Measurements from ENCODE around the gene MOCOS. TPM values are rescaled to one million over a fixed set of nuclear protein-coding genes. Genes with fewer than 3 reads are reported as not detected.

The MOCOS gene
- polyA plus RNA-seq, 1 donor (not counting 4 experiments of a cell fraction or from before 2014, with no cell fraction given): 2.8 TPM

- Histone ChIP-seq H3K4me2 (ENCODE audit: control insufficient read depth, extremely low read depth, insufficient read depth, low read depth, low read length) (no peak overlapping the region), H2AFZ (ENCODE audit: control insufficient read depth, low read length) (no peak overlapping the region), H3K27ac (ENCODE audit: control insufficient read depth, insufficient read depth, low read length) (no peak overlapping the region), H3K79me2 (ENCODE audit: control insufficient read depth, insufficient read depth, low read length) (no peaks in the 10 kb centered on the region), H3K9me1 (ENCODE audit: control insufficient read depth, extremely low read depth, insufficient read depth, low read length) (no peaks in the 10 kb centered on the region), H3K9ac (ENCODE audit: control insufficient read depth, extremely low read depth, insufficient read depth, low read length) (no peak overlapping the region), H3K27me3 (ENCODE audit: control insufficient read depth, extremely low read depth, insufficient read depth, low read length) (no peaks in the 10 kb centered on the region), H4K20me1 (ENCODE audit: control insufficient read depth, extremely low read depth, insufficient read depth, low read length) (no peaks in the 10 kb centered on the region), H3K9me3 (ENCODE audit: control insufficient read depth, low read depth, low read length) (no peaks in the 10 kb centered on the region), H3K4me1 (ENCODE audit: control insufficient read depth, extremely low read depth, insufficient read depth, low read length) (no peaks in the 10 kb centered on the region), H3K4me3 (ENCODE audit: control insufficient read depth in 2 of 3, extremely low read depth in 1 of 3, insufficient read depth in 2 of 3, low read depth in 1 of 3, low read length in 3 of 3) (no peak overlapping the region), H3K36me3 (ENCODE audit: control insufficient read depth in 2 of 2, extremely low read depth in 1 of 2, insufficient read depth in 2 of 2, low read length in 2 of 2) (peaks cover 16 to 29% of the 10 kb centered on the region in 2 experiments)
- TF ChIP-seq CTCF (optimal IDR thresholded peaks at IDR 0.05 in 1 of 3, IDR thresholded peaks at IDR 0.05 in 1 of 3, conservative IDR thresholded peaks at IDR 0.05 in 1 of 3; ENCODE audit: extremely low read depth in 1 of 3, insufficient read depth in 2 of 3, low read length in 3 of 3) (no peak), EZH2 (IDR thresholded peaks at IDR 0.05; ENCODE audit: low read length) (no peak)
- no peak for FAIRE-seq
- DNase-seq (ENCODE audit: low read depth, low spot score): no peak
- dilution Hi-C loops (cut with MboI; ENCODE audit: extremely low pct_ligation_motif_present, low sequenced_read_pairs): no loop called here
Observed at GRCh38 chr18:36143391-36143790, 43.9 kb upstream of the MOCOS start.

- FAIRE-seq (no peak), DNase-seq (ENCODE audit: low read depth, low spot score) (no peak)
- Histone ChIP-seq H3K4me2 (ENCODE audit: control insufficient read depth, extremely low read depth, insufficient read depth, low read depth, low read length) (no peak overlapping the region), H3K4me3 (ENCODE audit: control insufficient read depth in 2 of 3, extremely low read depth in 1 of 3, insufficient read depth in 2 of 3, low read depth in 1 of 3, low read length in 3 of 3) (no peak overlapping the region), H3K27me3 (ENCODE audit: control insufficient read depth, extremely low read depth, insufficient read depth, low read length) (no peaks in the 10 kb centered on the region), H2AFZ (ENCODE audit: control insufficient read depth, low read length) (no peak overlapping the region), H3K9me3 (ENCODE audit: control insufficient read depth, low read depth, low read length) (no peaks in the 10 kb centered on the region), H3K9me1 (ENCODE audit: control insufficient read depth, extremely low read depth, insufficient read depth, low read length) (no peaks in the 10 kb centered on the region), H3K36me3 (ENCODE audit: control insufficient read depth in 2 of 2, extremely low read depth in 1 of 2, insufficient read depth in 2 of 2, low read length in 2 of 2) (peaks cover 30% of the 10 kb centered on the region in 2 experiments), H3K9ac (ENCODE audit: control insufficient read depth, extremely low read depth, insufficient read depth, low read length) (no peak overlapping the region), H3K79me2 (ENCODE audit: control insufficient read depth, insufficient read depth, low read length) (no peaks in the 10 kb centered on the region), H3K4me1 (ENCODE audit: control insufficient read depth, extremely low read depth, insufficient read depth, low read length) (no peaks in the 10 kb centered on the region), H3K27ac (ENCODE audit: control insufficient read depth, insufficient read depth, low read length) (no peak overlapping the region), H4K20me1 (ENCODE audit: control insufficient read depth, extremely low read depth, insufficient read depth, low read length) (no peaks in the 10 kb centered on the region)
- no peak for TF ChIP-seq CTCF (optimal IDR thresholded peaks at IDR 0.05 in 1 of 3, IDR thresholded peaks at IDR 0.05 in 1 of 3, conservative IDR thresholded peaks at IDR 0.05 in 1 of 3; ENCODE audit: extremely low read depth in 1 of 3, insufficient read depth in 2 of 3, low read length in 3 of 3)
- TF ChIP-seq EZH2 (IDR thresholded peaks at IDR 0.05; ENCODE audit: low read length): no peak
- dilution Hi-C loops (cut with MboI; ENCODE audit: extremely low pct_ligation_motif_present, low sequenced_read_pairs): no loop called here
Observed at GRCh38 chr18:36149514-36150289, 37.6 kb upstream of the MOCOS start.

Measured in keratinocyte (primary cell).